OCI-M2 (cell line): ENCODE data around the gene AKAP13.
"Not testable (repeated sequence)": the region's sequence is repeated elsewhere in the genome, so short reads cannot be mapped to it uniquely, and the experiment has no call there.

ENCODE experiments used
- DNase-seq: peaks from one replicate; lab custom pipeline; 2025; ENCODE audit not compliant: unreplicated experiment; lab: John Stamatoyannopoulos, UW

AKAP13 gene

DNA sequence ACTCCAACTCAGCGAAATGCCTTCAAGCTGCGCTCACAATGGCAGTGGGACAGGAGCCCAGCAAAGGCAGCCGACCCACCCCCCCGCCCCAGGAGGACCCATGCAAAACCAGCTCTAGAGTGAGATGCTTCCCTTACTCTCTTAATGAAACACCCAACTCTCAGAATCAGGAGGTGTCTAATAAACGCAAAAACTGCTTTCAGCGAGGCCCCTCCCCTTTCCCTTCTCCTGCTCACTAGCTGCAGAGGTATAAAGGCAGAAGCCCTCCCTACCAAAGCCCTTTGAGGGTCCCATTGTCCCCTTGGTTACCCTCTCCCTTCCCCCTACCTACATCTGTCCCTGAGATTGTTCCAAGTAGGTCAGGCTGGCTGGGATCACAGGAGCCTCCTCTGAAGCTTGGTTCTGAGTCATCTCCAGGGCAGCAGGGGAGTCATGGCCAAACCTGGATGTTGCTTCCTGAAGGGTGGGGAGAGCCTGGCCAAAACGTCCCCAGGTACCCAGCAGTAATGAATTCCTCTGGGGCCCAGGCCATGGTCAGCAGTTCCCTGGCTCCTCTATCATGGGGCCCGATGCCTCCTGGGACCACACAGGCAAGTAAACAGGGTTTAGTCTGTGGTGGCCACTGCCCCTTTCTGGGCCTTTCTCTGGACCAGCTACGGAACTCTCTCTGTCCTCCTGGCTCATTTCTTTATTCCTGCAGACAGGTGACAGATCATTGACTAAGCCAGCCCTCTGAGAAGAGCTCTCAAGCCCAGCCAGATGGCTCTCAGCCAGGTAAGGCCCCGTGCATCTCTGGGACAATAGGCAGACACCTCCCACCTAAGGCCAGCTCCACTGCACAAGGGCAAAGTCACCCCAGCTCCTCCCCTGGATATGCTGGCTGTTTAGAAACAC lies 405.7 kb downstream of the AKAP13 start:
- DNase-seq, result no peak

DNA sequence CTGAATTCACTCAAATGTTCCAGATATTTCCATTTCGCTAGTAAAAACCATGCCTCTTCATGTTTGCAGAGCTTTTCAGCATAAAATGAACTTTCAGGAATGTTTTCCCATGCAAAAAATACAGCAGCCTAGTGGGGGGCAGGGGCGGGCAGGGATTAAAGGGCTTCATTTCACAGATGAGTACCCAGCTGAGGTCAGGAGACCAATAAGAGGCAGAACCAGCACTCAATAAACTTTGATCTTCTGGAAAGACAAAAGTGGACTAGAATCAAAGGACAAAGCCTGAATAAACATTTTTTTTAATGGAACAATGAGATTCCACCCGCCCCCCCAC lies 406.3 kb downstream of the AKAP13 start:
- no peak for DNase-seq

DNA sequence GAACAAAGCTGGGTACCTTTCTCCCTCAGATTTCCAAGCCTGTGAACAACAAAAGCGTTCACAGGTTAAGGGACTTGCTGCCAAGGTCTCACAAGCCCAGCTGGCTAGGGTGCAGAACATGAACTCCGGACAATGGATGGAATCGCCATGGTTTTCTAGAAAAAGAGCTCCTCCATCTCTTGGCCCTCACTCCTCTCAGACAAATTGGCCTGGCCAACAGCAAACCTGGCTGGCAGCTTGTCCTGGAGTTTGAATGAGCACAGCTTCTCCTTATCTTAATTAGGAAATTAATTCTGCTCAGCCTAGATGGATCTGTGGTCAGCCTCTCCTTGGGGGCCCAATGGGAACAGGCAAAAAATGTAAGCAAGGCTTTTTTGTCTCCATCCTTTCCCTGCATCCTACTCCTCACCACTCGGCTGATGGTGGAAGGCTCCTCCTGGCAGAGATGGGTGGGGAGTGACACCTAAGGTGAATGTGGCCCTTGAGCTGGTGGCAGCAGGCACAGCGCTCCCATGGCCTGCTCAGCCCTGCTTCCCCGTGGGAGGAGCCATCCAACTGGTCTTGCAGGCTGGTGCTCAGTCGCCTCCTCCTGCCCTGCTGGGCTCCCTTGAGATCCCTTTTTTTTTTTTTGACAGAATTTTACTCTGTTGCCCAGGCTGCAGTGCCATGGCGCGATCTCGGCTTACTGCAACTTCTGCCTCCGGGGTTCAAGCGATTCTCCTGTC lies 408.5 kb downstream of the AKAP13 start:
- DNase-seq, result no peak

DNA sequence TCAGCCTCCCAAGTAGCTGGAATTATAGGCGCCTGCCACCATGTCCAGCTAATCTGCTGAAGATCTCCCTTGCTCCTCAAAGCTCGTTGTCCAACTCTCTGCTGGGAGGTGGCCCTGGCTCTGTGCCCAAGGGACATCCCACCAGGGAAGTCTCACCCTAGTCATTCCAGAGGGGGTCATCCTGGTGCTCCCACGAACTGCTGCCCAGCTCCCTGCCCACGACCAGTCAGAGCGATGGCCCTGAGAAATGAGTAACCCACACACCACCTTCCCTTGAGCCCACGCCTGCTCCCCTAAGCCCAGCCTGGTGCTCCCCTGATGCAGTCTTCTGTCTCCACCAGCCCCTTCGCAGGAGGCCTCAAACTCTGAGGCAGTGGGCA lies 409.1 kb downstream of the AKAP13 start:
- DNase-seq, result no peak

DNA sequence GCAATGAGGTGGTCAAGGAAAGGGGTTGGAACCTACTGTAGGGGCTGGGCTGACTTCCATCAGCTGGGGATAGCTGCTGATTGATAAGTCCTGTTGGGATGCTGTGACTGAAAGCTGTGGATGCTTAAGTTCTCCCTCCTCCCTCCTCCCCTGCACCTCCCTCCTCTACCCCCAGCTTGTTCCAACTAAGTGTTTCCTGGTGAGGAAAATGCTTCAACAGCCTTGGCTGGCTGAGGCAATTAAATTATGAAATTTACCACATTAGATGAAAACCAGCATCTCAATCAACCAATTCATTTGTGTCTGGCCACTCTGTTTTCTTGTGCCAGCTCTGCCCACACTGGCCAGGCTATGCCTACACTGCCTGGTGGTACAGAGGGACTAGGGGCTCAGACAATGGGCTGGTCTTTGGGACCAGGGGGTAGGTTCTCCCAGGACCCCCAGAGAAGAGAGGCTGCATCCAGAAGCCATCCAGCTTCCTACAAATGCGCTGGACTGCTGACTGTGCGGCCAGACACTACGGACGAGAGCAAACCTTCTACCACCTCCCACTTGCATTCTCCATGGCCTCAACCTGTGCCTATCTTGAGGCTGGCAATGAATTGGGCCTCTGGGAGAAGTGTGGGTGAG lies 411.8 kb downstream of the AKAP13 start:
- DNase-seq, result no peak

DNA sequence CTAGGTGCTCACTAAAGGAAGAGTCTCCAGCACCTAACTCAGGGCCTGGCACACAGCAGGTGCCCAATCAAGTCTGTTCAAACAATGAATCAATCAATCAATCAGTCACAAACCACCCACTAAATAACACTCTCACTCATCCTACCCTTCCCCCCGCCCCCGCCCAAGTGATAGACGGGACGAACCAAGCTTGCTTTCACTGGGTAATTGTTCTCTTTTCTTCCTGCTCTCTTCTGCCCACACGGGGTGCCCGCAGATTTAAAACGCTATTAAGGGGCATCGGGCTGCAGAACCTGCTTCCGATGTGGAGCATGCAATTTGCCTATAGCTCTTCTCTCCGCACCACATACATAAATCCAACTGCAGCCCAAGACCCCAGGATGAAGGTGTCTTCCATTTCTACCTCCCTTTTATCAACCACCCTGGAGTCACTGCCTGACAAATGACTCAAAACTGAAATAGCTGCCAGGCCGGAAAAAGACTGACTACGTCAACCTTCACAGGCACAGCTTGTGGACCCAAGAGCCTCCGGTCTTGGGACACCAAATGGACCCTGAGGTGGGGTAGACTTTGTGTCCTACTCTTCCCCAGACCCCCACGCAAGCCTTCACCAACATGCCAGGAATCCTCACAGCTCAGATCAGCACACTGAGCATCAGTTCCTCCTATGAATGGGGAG lies 412.6 kb downstream of the AKAP13 start:
- no peak for DNase-seq

DNA sequence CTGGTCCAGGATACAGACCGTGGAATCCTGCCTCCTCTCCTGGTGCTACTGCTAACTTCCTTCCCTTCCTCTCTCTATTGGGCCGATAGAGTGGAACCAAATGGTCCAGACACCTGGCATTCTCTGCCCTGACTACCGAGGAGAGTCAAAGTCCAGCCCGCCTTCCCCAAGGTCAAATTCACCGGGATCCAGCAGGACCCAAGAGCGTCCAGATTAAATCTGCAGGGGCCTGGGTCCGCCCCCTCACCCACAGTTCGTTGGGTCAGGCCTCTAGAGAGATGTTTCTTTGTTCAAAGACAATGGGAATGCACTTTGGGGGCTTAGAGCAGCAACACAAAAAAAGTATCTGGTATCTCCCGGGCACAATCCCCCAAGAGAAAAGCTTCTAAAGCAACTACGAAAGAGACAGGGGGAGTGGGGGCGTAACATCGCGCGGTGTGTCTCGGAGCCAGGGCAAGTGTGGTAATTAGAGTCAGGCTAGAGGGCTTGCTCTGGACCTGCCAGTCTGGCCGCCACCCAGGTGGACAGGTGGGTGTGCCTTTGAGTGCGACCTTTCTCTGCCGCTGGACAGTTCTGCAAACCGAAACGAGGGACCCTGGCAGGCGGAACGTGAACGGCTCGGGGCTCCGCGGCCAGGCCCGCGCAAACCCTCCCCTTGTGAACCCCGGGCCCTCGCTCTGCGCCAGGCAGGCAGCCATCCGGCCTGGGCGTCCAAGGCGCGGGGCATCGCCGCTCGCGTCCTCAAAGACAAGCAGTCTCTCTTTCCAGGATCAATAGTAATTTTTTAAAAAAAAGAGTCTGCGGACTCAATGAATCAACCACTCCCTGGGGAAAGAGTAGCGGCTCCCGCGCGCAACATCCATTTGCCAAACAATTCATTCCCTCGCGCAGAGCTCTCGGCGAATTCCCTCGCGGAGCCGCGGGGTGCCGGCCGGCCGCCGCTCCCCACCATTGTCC lies 413.5 kb downstream of the AKAP13 start:
- no peak for DNase-seq

DNA sequence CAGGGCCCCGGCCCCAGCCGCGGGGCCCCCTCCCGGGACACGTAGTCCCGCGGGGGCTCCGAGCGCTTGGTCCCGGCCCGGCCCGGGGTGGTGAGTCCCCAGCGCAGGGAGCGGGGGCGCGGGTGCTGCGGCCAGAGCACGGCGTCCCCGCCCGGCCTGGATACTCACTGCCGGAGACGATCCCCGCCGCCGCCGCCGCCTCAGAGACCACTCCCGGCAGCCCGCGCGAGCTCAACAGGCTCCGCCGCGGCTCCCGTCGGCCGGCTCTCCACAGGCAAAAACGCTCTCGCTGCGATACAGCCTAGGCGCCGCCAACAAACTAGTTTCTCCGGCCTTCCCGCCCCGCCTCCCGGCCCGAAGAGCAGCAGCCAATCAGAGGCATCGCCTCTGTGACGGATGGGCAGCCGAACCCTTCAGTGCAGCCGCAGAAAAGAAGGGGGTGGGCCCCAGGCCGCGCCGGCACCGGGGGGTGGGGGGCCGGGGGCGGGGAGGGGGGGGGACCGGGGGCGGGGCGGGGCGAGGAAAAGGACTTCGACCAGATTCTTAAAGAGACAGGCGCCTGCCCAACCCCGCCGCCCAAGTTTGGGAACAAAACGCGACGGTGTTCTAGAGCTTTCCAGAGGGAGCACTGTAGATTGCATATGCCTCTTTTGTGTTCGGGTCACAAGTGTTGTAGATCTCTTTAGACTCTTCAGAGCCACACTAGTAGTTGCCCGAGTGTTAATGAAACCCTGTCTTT lies 414.4 kb downstream of the AKAP13 start, which contains the start of gene KLHL25:
TSS of gene KLHL25 (minus strand) at position 328 of the 739 bp plus-strand sequence. CDS start 25,115 bp downstream, outside the sequence.
- DNase-seq, result peak; percentile 16

DNA sequence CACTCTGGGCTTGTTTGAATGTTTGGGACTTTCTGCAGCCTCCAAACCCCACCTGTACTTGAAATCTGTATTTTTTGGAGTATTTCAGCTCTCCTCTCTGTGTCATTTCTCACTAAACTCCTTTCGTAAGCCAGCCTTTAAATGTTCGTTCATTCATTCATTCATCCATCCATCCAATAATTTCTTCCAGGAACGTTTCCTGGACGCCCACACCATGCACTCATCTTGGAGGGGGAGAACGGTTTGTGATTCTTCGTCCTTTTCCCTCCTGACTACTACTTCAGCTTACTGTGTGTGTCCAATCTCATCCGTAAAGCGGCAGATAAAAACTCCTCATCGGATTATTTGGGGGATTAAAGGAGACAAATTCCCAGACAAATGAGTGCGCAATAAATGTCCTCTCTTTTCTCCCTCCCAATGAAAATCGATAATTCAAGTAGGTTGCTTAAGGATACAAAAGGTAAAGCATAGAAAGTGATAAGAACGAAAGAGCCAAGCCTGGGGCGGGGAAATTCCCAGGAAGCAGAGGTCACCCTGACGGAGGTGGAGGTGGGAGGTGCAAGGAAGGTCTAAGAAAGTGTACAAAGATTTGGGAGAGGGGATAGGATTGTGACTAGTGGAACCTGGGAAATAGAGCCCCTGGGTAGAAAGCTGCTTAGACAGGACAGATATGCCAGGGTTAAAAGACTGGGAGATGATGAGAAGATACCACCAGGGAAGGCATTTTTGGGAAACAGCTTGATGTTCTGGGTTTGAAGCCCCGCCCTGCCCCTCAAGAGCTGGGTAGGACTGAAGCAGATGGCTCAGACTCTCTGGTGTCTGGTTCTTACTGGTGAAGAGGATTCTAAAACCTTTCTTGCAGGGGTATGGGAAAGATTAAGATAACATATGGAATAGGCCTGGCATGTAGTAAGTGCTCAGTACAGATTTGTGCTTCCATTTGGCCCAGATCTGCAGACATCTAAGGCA lies 415.2 kb downstream of the AKAP13 start:
- DNase-seq, result no peak

DNA sequence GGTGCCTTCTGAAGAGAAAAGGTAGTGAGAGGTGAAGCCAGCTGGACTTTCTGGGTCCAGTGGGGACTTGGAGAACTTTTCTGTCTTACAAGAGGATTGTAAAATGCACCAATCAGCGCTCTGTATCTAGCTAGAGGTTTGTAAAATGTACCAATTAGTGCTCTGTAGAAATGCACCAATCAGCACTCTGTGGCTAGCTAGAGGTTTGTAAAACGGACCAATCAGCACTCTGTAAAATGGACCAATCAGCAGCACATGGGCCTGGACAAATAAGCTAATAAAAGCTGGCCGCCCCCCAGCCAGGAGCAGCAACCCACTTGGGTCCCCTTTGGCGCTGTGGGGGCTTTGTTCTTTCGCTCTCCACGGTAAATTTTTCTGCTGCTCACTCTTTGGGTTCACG lies 416.0 kb downstream of the AKAP13 start:
- not testable (repeated sequence) for DNase-seq
